ENCODE results near the gene ORC2. TPM values are rescaled to one million over a fixed set of nuclear protein-coding genes. Genes with fewer than 3 reads are reported as not detected.

Gene ORC2
- total RNA-seq (2022; extraction: Qiagen RNA extraction), result 12.9 to 15.6 TPM (median 14.4 TPM) in 5 replicates

GRCh38 chr2:200963124-200963917 lies at the start of gene ORC2:
Gene ORC2, minus strand, starts transcription at chr2:200963660. Its CDS starts 5,537 bp downstream, at chr2:200958123.

GRCh38 chr2:200888704-200889625 lies 74.5 kb downstream of the ORC2 start, which contains the start of the genes NIF3L1 and PPIL3:
Gene NIF3L1, plus strand, starts transcription at chr2:200889371. Its CDS starts 2,573 bp downstream, at chr2:200891944.
Gene PPIL3, minus strand, starts transcription at chr2:200889077. Its CDS starts 1,462 bp downstream, at chr2:200887615.

GRCh38 chr2:200864176-200865034 lies 99.1 kb downstream of the ORC2 start, which contains the start of gene CLK1:
Gene CLK1, minus strand, starts transcription at chr2:200864658. Its CDS starts 2,796 bp downstream, at chr2:200861862.

Other genes with a start within 250 kb of the ORC2 start
- gene BZW1, start 151.8 kb downstream of the ORC2 start, total RNA-seq (2022; extraction: Qiagen RNA extraction), result 333 to 720 TPM (median 408 TPM) in 5 replicates
- 37.4 to 50.3 TPM (median 39.2 TPM) in 5 replicates for gene CLK1, start 99.0 kb downstream of the ORC2 start, total RNA-seq (2022; extraction: Qiagen RNA extraction)
- 22.5 to 26.6 TPM (median 24.8 TPM) in 5 replicates for gene PPIL3, start 74.6 kb downstream of the ORC2 start, total RNA-seq (2022; extraction: Qiagen RNA extraction)
- gene NIF3L1, start 74.3 kb downstream of the ORC2 start, total RNA-seq (2022; extraction: Qiagen RNA extraction), result 39.9 to 51.0 TPM (median 41.1 TPM) in 5 replicates
- gene HYCC2, start 108.0 kb upstream of the ORC2 start, total RNA-seq (2022; extraction: Qiagen RNA extraction), result 2.8 to 5.5 TPM (median 3.4 TPM) in 5 replicates
- gene NDUFB3, start 108.3 kb upstream of the ORC2 start, total RNA-seq (2022; extraction: Qiagen RNA extraction), result 129 to 172 TPM (median 134 TPM) in 5 replicates
- gene CFLAR, start 152.5 kb upstream of the ORC2 start, total RNA-seq (2022; extraction: Qiagen RNA extraction), result 67.7 to 91.0 TPM (median 75.5 TPM) in 5 replicates
- gene CASP10, start 219.5 kb upstream of the ORC2 start, total RNA-seq (2022; extraction: Qiagen RNA extraction), result 2.1 to 2.6 TPM (median 2.5 TPM) in 5 replicates